Measurements from ENCODE around the gene ZER1.

The ZER1 gene

GRCh38 chr9:128690684-128691034 lies 81.1 kb downstream of the ZER1 start:
- no peak for DNase-seq (ENCODE audit: low read depth)

DNA sequence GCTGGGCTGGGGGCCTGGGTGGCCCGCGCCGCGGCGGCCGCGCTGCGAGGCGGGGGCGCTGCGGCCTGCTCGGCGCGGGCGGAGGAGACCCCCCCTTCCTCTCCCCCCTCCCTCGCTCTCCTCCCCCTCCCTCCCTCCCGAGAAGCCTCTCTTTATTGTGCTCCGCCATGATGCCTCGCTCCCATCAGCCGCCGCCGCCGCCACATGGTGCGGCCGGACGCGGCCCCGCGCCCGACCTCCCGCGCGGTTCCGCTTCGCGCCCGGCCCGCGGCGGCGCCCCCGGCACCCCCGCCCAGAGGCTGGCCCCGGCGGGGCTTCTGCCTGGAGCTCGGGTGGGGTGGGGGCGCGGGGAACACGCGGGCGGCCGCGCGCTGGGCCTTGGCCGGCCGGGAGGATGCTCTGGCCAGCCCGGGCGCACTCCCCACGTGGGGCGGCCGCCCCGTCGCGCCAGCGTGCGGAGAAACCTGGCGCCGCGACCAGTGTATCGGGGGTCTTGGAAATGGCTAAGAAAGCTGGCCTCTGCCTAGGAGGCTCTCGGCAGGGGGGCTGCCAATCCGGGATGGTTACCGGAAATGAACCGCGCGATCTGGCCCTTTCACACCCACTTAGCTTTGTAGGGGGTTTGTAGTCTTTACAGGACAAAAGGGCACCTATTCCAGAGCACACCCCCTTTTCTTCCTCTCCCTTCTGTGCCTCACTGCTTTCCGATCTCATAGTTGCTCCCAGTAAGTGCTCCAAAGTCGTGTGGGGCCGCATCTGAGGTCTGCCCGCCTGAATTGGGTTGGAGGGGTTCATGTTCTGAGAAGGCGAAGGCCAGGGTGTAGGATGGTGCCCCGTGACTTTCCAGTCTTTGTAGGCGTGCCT lies 81.7 kb downstream of the ZER1 start:
- DNase-seq (ENCODE audit: low read depth), result no peak

DNA sequence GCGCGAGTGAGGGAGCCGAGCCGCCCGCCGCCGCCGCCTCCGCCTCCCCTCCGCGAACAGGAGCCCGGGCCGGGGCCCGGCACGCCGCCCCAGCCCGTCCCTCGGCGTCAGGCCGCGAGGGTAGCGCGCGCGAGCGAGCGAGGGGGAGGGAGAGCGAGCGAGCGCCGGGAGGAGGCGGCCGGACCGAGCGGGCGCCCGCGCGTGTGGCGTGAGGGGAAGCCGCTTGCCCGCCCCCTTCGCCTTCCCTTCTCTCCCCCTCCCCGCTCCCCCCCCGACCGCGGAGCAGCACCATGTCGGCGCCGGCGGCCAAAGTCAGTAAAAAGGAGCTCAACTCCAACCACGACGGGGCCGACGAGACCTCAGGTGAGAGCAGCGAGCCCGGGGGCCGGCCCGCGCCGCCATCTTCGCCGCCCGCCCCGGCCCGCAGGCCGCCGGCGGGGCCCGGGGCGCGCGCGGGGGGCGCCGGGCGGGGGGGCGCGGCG lies 82.4 kb downstream of the ZER1 start:
- no peak for DNase-seq (ENCODE audit: low read depth)

GRCh38 chr9:128688501-128689292 lies 83.0 kb downstream of the ZER1 start, which contains the start of gene SET:
Gene SET, plus strand, starts transcription at chr9:128689222. Its CDS starts 361 bp downstream, at chr9:128689583.
- peak; percentile 83 for DNase-seq (ENCODE audit: low read depth)

GRCh38 chr9:128687453-128687852 lies 84.3 kb downstream of the ZER1 start:
- no peak for DNase-seq (ENCODE audit: low read depth)

DNA sequence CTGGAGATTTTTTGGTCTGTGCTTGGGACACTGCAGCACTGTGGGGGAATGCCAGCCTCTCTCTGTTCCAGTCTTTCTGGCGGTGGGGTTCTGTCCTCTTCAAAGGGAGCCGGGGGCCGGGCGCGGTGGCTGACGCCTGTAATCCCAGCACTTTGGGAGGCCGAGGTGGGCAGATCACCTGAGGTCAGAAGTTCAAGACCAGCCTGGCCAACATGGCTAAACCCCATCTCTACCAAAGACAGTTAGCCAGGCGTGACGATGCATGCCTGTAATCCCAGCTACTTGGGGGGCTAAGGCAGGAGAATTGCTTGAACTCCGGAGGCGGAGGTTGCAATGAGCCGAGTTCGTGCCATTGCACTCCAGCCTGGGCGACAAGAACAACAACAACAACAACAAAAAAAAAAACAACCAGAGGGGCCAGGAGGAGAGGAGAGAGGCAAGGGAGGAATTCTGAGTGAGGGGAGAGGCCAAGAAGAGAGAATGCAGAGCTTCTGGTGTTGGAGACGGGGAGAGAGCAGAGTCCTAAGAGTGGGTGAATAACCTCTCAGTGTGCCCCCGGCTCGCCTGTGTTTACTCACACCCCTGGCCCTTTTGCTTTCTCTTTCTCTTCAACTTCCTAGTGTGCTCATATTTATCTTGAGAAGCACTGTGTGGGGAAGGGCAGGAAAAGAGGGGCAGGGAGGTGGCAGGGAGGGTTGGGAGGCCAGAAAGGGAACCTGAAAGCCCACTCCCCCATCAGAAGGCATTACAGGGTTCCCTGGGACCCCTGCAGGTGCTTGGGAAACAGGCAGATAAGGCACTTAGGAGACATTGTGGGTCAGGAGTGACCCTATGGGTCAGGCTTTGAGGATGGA lies 85.9 kb downstream of the ZER1 start:
- no peak for DNase-seq (ENCODE audit: low read depth)

GRCh38 chr9:128684325-128685199 lies 87.2 kb downstream of the ZER1 start:
- DNase-seq (ENCODE audit: low read depth), result no peak

DNA sequence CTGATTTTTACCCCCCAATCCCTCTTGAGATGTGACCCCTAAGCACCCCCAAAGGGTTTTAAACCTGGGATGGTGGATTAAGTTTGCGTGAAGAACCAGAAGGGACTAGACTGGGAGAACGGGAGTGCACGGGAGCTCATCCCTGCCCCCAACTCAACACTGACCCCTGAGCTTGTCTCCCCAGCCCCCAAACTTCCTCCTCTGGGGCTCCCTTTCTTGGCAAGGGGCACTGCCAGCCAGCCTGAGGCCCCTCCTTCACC lies 87.7 kb downstream of the ZER1 start:
- DNase-seq (ENCODE audit: low read depth), result no peak

DNA sequence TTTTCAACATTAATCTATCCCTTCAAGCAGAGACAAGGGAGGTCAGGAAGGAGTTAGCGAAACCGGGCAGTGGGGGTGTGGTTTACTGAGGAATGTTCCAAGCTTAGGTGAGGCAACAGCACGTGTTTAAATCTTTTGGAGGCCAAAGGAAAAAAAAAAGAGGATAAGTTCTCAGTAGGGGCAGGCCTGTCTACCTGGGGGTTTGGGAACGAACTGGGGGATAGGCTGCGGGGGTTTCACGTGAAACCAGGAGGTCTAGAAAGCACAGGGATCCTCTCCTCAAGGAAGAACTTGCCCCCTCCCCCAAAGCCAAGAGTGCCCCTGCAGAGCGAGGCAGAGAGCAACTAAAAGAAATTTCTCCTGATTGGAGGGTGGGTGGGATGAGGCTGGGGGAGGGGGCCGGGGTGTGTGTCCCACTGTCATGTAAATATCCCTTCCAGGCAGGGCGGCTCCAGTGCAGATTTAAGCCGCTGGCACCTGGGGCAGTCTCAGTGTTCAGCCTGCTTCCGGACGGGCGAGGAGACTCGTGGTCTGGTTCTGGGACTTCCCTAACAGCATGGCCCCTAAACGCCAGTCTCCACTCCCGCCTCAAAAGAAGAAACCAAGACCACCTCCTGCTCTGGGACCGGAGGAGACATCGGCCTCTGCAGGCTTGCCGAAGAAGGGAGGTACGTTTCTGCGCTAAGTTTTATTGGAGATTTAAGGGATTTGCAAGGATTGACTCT lies 88.2 kb downstream of the ZER1 start:
- no peak for DNase-seq (ENCODE audit: low read depth)
